WTC11 (cell line): ENCODE data around the gene HIPK3.

Source experiments
- ATF2 ChIP-seq: sonication (generic); formaldehyde crosslinking; IDR thresholded peaks from 2 replicates; pipeline ENCODE4 v1.8.1; 2022; ENCODE audit warnings: low read depth, missing genetic modification reagents, borderline replicate concordance
- ESRRA ChIP-seq: sonication (generic); formaldehyde crosslinking; IDR thresholded peaks from 2 replicates; pipeline ENCODE4 v1.8.1; 2022; ENCODE audit warnings: mild to moderate bottlenecking, missing genetic modification reagents, borderline replicate concordance
- SMAD3 ChIP-seq: sonication (generic); formaldehyde crosslinking; IDR thresholded peaks from 2 replicates; pipeline ENCODE4 v1.8.0; 2022; ENCODE audit warnings: missing genetic modification reagents, mild to moderate bottlenecking, borderline replicate concordance
- TF ChIP-seq, protein P1 (sequence below): fragments of 200-600 bp; IDR thresholded peaks from 2 replicates; pipeline ENCODE4 v1.8.0; 2022; ENCODE audit warnings: antibody characterized with exemption
- TF ChIP-seq, protein P2 (sequence below): sonication (generic); formaldehyde crosslinking; IDR thresholded peaks from 2 replicates; pipeline ENCODE4 v1.8.0; 2022; ENCODE audit warnings: mild to moderate bottlenecking, missing genetic modification reagents

GRCh38 chr11:33214187-33214586 lies 43.0 kb upstream of the HIPK3 start:
- TF ChIP-seq ATF2 (CRISPR knock-in tag) (no peak), ESRRA (no peak), SMAD3 (CRISPR knock-in tag) (no peak)
- TF ChIP-seq, protein P1, sequence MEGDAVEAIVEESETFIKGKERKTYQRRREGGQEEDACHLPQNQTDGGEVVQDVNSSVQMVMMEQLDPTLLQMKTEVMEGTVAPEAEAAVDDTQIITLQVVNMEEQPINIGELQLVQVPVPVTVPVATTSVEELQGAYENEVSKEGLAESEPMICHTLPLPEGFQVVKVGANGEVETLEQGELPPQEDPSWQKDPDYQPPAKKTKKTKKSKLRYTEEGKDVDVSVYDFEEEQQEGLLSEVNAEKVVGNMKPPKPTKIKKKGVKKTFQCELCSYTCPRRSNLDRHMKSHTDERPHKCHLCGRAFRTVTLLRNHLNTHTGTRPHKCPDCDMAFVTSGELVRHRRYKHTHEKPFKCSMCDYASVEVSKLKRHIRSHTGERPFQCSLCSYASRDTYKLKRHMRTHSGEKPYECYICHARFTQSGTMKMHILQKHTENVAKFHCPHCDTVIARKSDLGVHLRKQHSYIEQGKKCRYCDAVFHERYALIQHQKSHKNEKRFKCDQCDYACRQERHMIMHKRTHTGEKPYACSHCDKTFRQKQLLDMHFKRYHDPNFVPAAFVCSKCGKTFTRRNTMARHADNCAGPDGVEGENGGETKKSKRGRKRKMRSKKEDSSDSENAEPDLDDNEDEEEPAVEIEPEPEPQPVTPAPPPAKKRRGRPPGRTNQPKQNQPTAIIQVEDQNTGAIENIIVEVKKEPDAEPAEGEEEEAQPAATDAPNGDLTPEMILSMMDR, result no peak
- TF ChIP-seq, protein P2, sequence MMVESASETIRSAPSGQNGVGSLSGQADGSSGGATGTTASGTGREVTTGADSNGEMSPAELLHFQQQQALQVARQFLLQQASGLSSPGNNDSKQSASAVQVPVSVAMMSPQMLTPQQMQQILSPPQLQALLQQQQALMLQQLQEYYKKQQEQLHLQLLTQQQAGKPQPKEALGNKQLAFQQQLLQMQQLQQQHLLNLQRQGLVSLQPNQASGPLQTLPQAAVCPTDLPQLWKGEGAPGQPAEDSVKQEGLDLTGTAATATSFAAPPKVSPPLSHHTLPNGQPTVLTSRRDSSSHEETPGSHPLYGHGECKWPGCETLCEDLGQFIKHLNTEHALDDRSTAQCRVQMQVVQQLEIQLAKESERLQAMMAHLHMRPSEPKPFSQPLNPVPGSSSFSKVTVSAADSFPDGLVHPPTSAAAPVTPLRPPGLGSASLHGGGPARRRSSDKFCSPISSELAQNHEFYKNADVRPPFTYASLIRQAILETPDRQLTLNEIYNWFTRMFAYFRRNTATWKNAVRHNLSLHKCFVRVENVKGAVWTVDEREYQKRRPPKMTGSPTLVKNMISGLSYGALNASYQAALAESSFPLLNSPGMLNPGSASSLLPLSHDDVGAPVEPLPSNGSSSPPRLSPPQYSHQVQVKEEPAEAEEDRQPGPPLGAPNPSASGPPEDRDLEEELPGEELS (CRISPR knock-in tag), result no peak
